Mucosa of descending colon (tissue), 3 donors: ENCODE measurements around the gene ITGB6. TPM values are rescaled to one million over a fixed set of nuclear protein-coding genes. Genes with fewer than 3 reads are reported as not detected.

Source experiments
- ATAC-seq: fragments of 200-7000 bp; cut with Tn5 transposase; one replicate; pipeline ENCODE4 v1.9.1; 2020; ENCODE audit warnings: mild to moderate bottlenecking, moderate library complexity
- DNase-seq, 3 donors: peaks; one replicate each; pipeline ENCODE4 v3.0.0-alpha.2; 2020
- H3K36me3 ChIP-seq: fragments of 200-600 bp; one replicate; pipeline ENCODE4 v1.8.0; 2021; ENCODE audit warnings: low read depth, mild to moderate bottlenecking
- H3K4me1 ChIP-seq: fragments of 200-600 bp; one replicate; pipeline ENCODE4 v1.8.0; 2021; ENCODE audit warnings: low read depth, mild to moderate bottlenecking
- H3K4me3 ChIP-seq: fragments of 200-600 bp; one replicate; pipeline ENCODE4 v1.8.0; 2021; ENCODE audit warnings: mild to moderate bottlenecking
- H3K9me3 ChIP-seq: fragments of 200-600 bp; one replicate; pipeline ENCODE4 v1.8.0; 2021; ENCODE audit warnings: mild to moderate bottlenecking
- CTCF ChIP-seq: fragments of 200-600 bp; IDR thresholded peaks from one replicate; pipeline ENCODE4 v1.8.0; 2022; ENCODE audit warnings: antibody characterized with exemption, mild to moderate bottlenecking
- intact Hi-C, 2 donors: fragments of 100-400 bp; cut with DNase I in 1 of 2; cut with micrococcal nuclease in 1 of 2; formaldehyde crosslinking; loops; one replicate each; pipeline versions ENCODE4 v1.11.0 to v1.11.1; 2022; cut with DNase I, micrococcal nuclease
- total RNA-seq, 3 donors: library from RNA; stranded (reverse); fragmentation: NEBNext Ultra II Directional in 2 of 3; extraction: Animal tissue kit (Norgen Biotek cat#: 25700) in 2 of 3; gene quantifications; one replicate each; pipeline versions ENCODE4 v1.2.1 to v1.2.4, GENCODE V29; 2021 to 2023
- donor health status: DM: no; HTN: no; CAD: no; lungs with moderate emphysema.
- donor health status: DM: no; HTN: no; CAD: no.
- donor health status: DM: no; HTN: yes; CAD: no.

ITGB6 gene
- total RNA-seq, 3 donors from 2014 or later = 9.0 to 35.7 (median 16.2) TPM

DNA sequence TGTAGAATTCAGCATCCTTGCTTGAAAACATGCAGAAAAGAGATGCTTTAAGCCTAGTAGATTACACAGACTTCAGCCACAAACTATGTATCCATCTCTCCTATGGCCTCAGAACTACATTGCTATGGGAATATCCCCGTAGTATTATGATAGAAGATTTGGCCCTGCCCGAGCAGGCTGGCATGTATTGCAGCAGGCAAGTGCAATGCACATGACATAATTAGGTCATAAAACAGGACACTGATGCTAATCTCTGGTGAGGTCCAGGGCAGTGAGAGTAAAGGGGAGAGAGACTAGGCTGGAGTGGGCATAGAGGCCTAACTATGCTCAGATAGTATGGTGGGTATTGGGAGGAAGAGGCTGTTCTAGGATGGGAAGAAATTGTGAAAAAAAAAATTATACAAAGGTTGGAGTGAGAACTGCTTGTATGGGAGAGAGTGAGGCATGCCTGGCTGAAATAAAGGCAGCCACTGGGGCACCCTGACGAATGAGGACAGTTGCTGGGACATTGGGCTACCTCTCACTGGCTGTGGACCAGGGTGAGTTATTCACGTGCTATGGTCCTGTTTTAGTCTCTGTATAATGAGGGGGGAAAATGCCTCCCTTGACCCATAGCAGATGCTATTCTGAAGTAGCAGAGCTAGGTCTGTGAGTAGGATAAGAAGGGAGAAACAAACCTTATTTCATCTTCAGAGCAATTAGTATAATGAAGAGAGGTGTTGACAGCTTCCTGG lies 136.0 kb downstream of the ITGB6 start:
- Histone ChIP-seq H3K4me3 (no peak overlapping the region), H3K4me1 (peaks cover 14% of the 10 kb centered on the region), H3K9me3 (no peaks in the 10 kb centered on the region), H3K36me3 (no peaks in the 10 kb centered on the region)
- ATAC-seq = peak; percentile 51
- intact Hi-C loops = no loop called here
- peak in 1 of 3 donors; percentile 27 for DNase-seq
- no peak for TF ChIP-seq CTCF

DNA sequence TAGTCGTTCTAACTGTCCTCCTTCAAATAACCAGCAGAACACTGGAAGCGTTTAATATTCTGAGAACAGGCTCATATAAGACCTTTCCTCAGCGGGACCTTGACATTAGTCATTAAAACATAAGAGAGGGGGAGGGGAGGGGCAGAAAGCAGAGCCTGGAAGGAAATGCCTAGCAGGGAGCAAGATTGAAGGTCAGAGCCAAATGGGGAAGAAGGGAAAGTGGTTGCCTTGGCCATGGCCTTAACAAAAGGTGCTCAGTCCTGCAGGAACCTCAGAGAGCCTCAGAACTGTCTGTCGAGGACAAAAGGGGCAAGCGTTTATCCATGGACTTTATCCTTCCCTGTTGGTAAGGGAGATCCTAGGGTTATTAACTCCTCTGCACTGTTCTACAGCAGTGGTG lies 136.8 kb downstream of the ITGB6 start:
- Histone ChIP-seq H3K4me1 (peaks cover 14% of the 10 kb centered on the region), H3K9me3 (no peaks in the 10 kb centered on the region), H3K4me3 (no peak overlapping the region), H3K36me3 (no peaks in the 10 kb centered on the region)
- intact Hi-C loops = no loop called here
- DNase-seq (peak in 1 of 3 donors; percentile 19), ATAC-seq (peak; percentile 41)
- no peak for TF ChIP-seq CTCF

DNA sequence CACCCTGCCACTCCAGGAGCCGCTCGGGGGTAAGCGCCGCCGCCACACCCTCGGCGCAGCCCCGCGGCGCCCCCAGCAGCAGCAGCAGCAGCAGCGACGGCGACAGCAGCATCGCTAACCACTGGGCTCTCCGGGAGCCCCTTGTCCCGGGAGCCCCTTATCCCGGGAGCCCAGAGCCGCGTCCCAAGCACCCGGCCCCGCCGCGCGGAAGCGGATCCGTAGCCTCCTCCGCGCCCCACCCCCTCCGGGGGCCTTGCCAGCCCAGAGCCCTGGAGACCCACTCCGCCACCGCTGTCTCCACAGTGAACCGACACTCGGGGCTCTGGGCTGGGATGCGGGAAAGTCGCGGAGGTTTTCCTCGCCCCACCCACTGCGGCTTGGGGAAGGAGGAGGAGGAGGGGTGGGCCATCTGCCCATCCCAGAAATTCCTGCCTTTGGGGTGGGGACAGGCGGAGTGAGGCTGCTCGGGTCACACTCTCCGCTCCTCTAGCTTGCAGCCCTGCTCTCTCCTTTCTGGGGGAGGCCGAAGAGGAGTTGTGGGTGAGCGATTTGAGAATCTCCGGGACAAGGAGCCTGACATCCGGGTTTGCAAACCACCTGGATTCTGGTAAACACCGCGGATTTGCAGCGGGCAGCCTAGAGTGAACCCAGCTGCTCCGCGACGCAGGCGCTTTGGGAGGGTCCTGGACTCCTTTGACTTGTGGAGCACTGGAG lies 137.6 kb downstream of the ITGB6 start, which contains the start of gene PLA2R1:
TSS of gene PLA2R1 (minus strand) at position 324 of the 714 bp plus-strand sequence. CDS start at position 112, 212 bp downstream.
- Histone ChIP-seq H3K36me3 (no peaks in the 10 kb centered on the region), H3K9me3 (no peaks in the 10 kb centered on the region), H3K4me1 (peaks cover 14% of the 10 kb centered on the region), H3K4me3 (peak within 1 kb of the TSS; percentile 48)
- intact Hi-C loops = no loop called here
- TF ChIP-seq CTCF = no peak
- peak; percentile 80 for ATAC-seq
- peak; percentile 72 to 75 (median 73) for DNase-seq

GRCh38 chr2:160061944-160062291 lies 138.2 kb downstream of the ITGB6 start:
- Histone ChIP-seq H3K4me3 (peak overlapping the region; percentile 48), H3K36me3 (no peaks in the 10 kb centered on the region), H3K4me1 (peaks cover 14% of the 10 kb centered on the region), H3K9me3 (no peaks in the 10 kb centered on the region)
- DNase-seq (peak; percentile 44 to 56 (median 54)), ATAC-seq (peak; percentile 20)
- TF ChIP-seq CTCF = no peak
- intact Hi-C loops = no loop called here

DNA sequence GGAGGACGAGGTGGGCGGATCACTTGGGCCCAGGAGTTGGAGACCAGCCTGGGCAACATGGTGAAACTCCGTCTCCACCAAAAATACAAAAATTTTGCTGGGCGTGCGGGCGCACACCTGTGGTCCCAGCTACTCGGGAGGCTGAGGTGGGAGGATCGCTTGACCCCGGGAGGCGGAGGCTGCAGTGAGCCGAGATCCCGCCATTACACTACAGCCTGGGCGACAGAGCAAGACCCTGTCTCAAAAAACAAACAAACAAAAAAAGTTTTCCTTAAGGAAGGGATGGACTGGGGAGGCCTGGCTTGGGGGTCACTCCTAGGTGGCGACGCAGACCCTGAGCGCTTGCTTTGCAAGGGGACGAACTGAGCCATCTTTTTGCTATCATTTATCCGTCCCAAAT lies 138.5 kb downstream of the ITGB6 start:
- Histone ChIP-seq H3K4me1 (peaks cover 14% of the 10 kb centered on the region), H3K36me3 (no peaks in the 10 kb centered on the region), H3K4me3 (no peak overlapping the region), H3K9me3 (no peaks in the 10 kb centered on the region)
- no peak for ATAC-seq
- intact Hi-C loops = no loop called here
- TF ChIP-seq CTCF = no peak
- DNase-seq = peak in 2 of 3 donors; percentile 20 to 49
